ENCODE data around the gene AHCY.
"Not testable (repeated sequence)": the region's sequence is repeated elsewhere in the genome, so short reads cannot be mapped to it uniquely, and the experiment has no call there.

AHCY gene

GRCh38 chr20:34243377-34243776 lies 59.8 kb downstream of the AHCY start:
- no peaks in the 10 kb centered on the region for H3K36me3 ChIP-seq (ENCODE audit: insufficient read depth, low read length)
- no peaks in the 10 kb centered on the region for H3K9me3 ChIP-seq (replicated peaks; ENCODE audit: low read length)
- no peak overlapping the region for H3K9ac ChIP-seq (ENCODE audit: low read depth, low read length)
- no peak overlapping the region for H3K4me3 ChIP-seq (ENCODE audit: low read length)
- peaks cover 12% of the 10 kb centered on the region for H3K27me3 ChIP-seq (ENCODE audit: control insufficient read depth, insufficient read depth, low read length)
- H3K4me1 ChIP-seq (ENCODE audit: control insufficient read depth, insufficient read depth, low read length) = peaks cover 17% of the 10 kb centered on the region
- H3K4me2 ChIP-seq (ENCODE audit: low read length) = no peak overlapping the region

- H3K4me2 ChIP-seq (ENCODE audit: low read length) = no peak overlapping the region
- H3K4me1 ChIP-seq (ENCODE audit: control insufficient read depth, insufficient read depth, low read length) = peaks cover 17% of the 10 kb centered on the region
- no peaks in the 10 kb centered on the region for H3K9me3 ChIP-seq (replicated peaks; ENCODE audit: low read length)
- H3K27me3 ChIP-seq (ENCODE audit: control insufficient read depth, insufficient read depth, low read length) = peaks cover 12% of the 10 kb centered on the region
- no peaks in the 10 kb centered on the region for H3K36me3 ChIP-seq (ENCODE audit: insufficient read depth, low read length)
- no peak overlapping the region for H3K4me3 ChIP-seq (ENCODE audit: low read length)
- no peak overlapping the region for H3K9ac ChIP-seq (ENCODE audit: low read depth, low read length)
Observed at GRCh38 chr20:34242879-34243278, 60.3 kb downstream of the AHCY start.

GRCh38 chr20:34242015-34242414 lies 61.1 kb downstream of the AHCY start:
- H3K4me3 ChIP-seq (ENCODE audit: low read length); H3K4me1 ChIP-seq (ENCODE audit: control insufficient read depth, insufficient read depth, low read length); H3K9me3 ChIP-seq (replicated peaks; ENCODE audit: low read length); H3K4me2 ChIP-seq (ENCODE audit: low read length); H3K9ac ChIP-seq (ENCODE audit: low read depth, low read length); H3K36me3 ChIP-seq (ENCODE audit: insufficient read depth, low read length): not testable (repeated sequence)
- peaks cover 12% of the 10 kb centered on the region for H3K27me3 ChIP-seq (ENCODE audit: control insufficient read depth, insufficient read depth, low read length)

GRCh38 chr20:34240693-34241615 lies 62.2 kb downstream of the AHCY start, which contains the start of gene ASIP:
ASIP (plus strand) TSS chr20:34241423; CDS start chr20:34260375, 18,952 bp downstream.
- H3K27me3 ChIP-seq (ENCODE audit: control insufficient read depth, insufficient read depth, low read length) = peaks cover 12% of the 10 kb centered on the region
- no peaks in the 10 kb centered on the region for H3K9me3 ChIP-seq (replicated peaks; ENCODE audit: low read length)
- no peak within 1 kb of the TSS for H3K4me2 ChIP-seq (ENCODE audit: low read length)
- no peaks in the 10 kb centered on the region for H3K36me3 ChIP-seq (ENCODE audit: insufficient read depth, low read length)
- peaks cover 3% of the 10 kb centered on the region for H3K4me1 ChIP-seq (ENCODE audit: control insufficient read depth, insufficient read depth, low read length)
- H3K4me3 ChIP-seq (ENCODE audit: low read length) = no peak within 1 kb of the TSS
- H3K9ac ChIP-seq (ENCODE audit: low read depth, low read length) = no peak within 1 kb of the TSS

GRCh38 chr20:34240121-34240520 lies 63.0 kb downstream of the AHCY start:
- H3K4me2 ChIP-seq (ENCODE audit: low read length) = no peak overlapping the region
- H3K4me1 ChIP-seq (ENCODE audit: control insufficient read depth, insufficient read depth, low read length) = no peaks in the 10 kb centered on the region
- H3K9ac ChIP-seq (ENCODE audit: low read depth, low read length) = no peak overlapping the region
- no peaks in the 10 kb centered on the region for H3K9me3 ChIP-seq (replicated peaks; ENCODE audit: low read length)
- H3K4me3 ChIP-seq (ENCODE audit: low read length) = no peak overlapping the region
- no peaks in the 10 kb centered on the region for H3K36me3 ChIP-seq (ENCODE audit: insufficient read depth, low read length)
- H3K27me3 ChIP-seq (ENCODE audit: control insufficient read depth, insufficient read depth, low read length) = peaks cover 12% of the 10 kb centered on the region

- Histone ChIP-seq H3K4me1 (ENCODE audit: control insufficient read depth, insufficient read depth, low read length) (no peaks in the 10 kb centered on the region), H3K4me3 (ENCODE audit: low read length) (no peak overlapping the region), H3K9ac (ENCODE audit: low read depth, low read length) (no peak overlapping the region), H3K36me3 (ENCODE audit: insufficient read depth, low read length) (no peaks in the 10 kb centered on the region), H3K27me3 (ENCODE audit: control insufficient read depth, insufficient read depth, low read length) (peaks cover 12% of the 10 kb centered on the region), H3K4me2 (ENCODE audit: low read length) (no peak overlapping the region), H3K9me3 (replicated peaks; ENCODE audit: low read length) (no peaks in the 10 kb centered on the region)
Observed at GRCh38 chr20:34237942-34238341, 65.2 kb downstream of the AHCY start.

- H3K36me3 ChIP-seq (ENCODE audit: insufficient read depth, low read length) = no peaks in the 10 kb centered on the region
- no peak overlapping the region for H3K4me2 ChIP-seq (ENCODE audit: low read length)
- peaks cover 7% of the 10 kb centered on the region for H3K27me3 ChIP-seq (ENCODE audit: control insufficient read depth, insufficient read depth, low read length)
- H3K9ac ChIP-seq (ENCODE audit: low read depth, low read length) = no peak overlapping the region
- H3K4me1 ChIP-seq (ENCODE audit: control insufficient read depth, insufficient read depth, low read length) = no peaks in the 10 kb centered on the region
- H3K4me3 ChIP-seq (ENCODE audit: low read length) = no peak overlapping the region
- no peaks in the 10 kb centered on the region for H3K9me3 ChIP-seq (replicated peaks; ENCODE audit: low read length)
Observed at GRCh38 chr20:34235875-34236274, 67.3 kb downstream of the AHCY start.

GRCh38 chr20:34233687-34234086 lies 69.5 kb downstream of the AHCY start:
- no peak overlapping the region for H3K4me3 ChIP-seq (ENCODE audit: low read length)
- H3K27me3 ChIP-seq (ENCODE audit: control insufficient read depth, insufficient read depth, low read length) = no peaks in the 10 kb centered on the region
- H3K36me3 ChIP-seq (ENCODE audit: insufficient read depth, low read length) = no peaks in the 10 kb centered on the region
- no peak overlapping the region for H3K9ac ChIP-seq (ENCODE audit: low read depth, low read length)
- H3K9me3 ChIP-seq (replicated peaks; ENCODE audit: low read length) = no peaks in the 10 kb centered on the region
- no peak overlapping the region for H3K4me2 ChIP-seq (ENCODE audit: low read length)
- H3K4me1 ChIP-seq (ENCODE audit: control insufficient read depth, insufficient read depth, low read length) = no peaks in the 10 kb centered on the region

GRCh38 chr20:34232494-34233087 lies 70.6 kb downstream of the AHCY start:
- Histone ChIP-seq H3K36me3 (ENCODE audit: insufficient read depth, low read length) (no peaks in the 10 kb centered on the region), H3K9ac (ENCODE audit: low read depth, low read length) (no peak overlapping the region), H3K9me3 (replicated peaks; ENCODE audit: low read length) (no peaks in the 10 kb centered on the region), H3K4me2 (ENCODE audit: low read length) (no peak overlapping the region), H3K4me1 (ENCODE audit: control insufficient read depth, insufficient read depth, low read length) (no peaks in the 10 kb centered on the region), H3K27me3 (ENCODE audit: control insufficient read depth, insufficient read depth, low read length) (no peaks in the 10 kb centered on the region), H3K4me3 (ENCODE audit: low read length) (no peak overlapping the region)

- H3K9ac ChIP-seq (ENCODE audit: low read depth, low read length) = no peak overlapping the region
- no peak overlapping the region for H3K4me2 ChIP-seq (ENCODE audit: low read length)
- H3K9me3 ChIP-seq (replicated peaks; ENCODE audit: low read length) = no peaks in the 10 kb centered on the region
- no peaks in the 10 kb centered on the region for H3K36me3 ChIP-seq (ENCODE audit: insufficient read depth, low read length)
- H3K4me1 ChIP-seq (ENCODE audit: control insufficient read depth, insufficient read depth, low read length) = no peaks in the 10 kb centered on the region
- no peak overlapping the region for H3K4me3 ChIP-seq (ENCODE audit: low read length)
- H3K27me3 ChIP-seq (ENCODE audit: control insufficient read depth, insufficient read depth, low read length) = no peaks in the 10 kb centered on the region
Observed at GRCh38 chr20:34231634-34232033, 71.5 kb downstream of the AHCY start.
